DND-41 (cell line): ENCODE data around the gene TSPAN1.

ENCODE experiments used
- EZH2 ChIP-seq: IDR thresholded peaks from 3 replicates; pipeline ENCODE4 v1.6.1; 2012; ENCODE audit warnings: borderline replicate concordance, low read depth, mild to moderate bottlenecking, moderate library complexity, low read length, inconsistent platforms; ENCODE audit not compliant: severe bottlenecking
- TF ChIP-seq, protein P1 (sequence below): IDR thresholded peaks from 2 replicates; pipeline ENCODE4 v1.5.1; 2012; ENCODE audit warnings: borderline replicate concordance, low read length, moderate library complexity, mild to moderate bottlenecking; ENCODE audit not compliant: poor library complexity, severe bottlenecking; ENCODE audit errors: extremely low read depth

DNA sequence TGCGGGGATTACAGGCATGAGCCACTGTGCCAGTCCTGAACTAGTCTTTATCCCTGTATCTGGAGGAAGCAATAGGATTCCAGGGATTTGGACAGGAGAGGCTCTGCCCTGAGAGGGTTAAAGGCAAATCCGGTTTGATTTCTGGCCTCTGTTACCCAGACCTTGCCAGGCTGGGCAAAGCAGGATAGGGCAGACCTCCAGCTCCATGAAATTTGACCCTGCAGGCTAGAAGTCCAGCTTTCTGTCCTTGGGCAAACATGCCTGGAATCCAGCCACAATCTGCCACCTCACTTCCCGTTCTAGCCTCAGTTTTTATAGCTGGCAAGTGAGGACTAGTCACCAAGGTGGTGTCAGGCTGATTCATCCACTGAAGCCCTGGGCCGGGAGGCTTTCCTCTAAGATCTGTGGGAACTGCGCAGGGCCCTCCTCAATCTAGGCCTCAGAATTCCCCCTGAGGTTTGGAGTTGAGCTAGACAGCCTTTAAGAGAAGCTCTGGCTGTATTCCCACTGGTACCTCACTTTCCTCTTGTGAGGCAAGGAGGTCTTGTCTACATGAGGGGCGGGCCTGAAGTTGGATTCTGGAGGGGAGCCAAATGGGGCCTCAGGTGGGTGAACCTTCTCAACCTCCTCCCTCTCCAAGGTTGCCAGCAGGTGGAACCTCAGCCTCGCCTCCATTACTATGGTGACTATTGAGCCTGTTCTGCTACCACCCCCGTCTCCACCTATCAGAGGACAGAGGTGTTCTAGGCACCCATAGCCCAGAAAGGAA is 8.4 kb downstream of the TSPAN1 start:
- TF ChIP-seq, protein P1, sequence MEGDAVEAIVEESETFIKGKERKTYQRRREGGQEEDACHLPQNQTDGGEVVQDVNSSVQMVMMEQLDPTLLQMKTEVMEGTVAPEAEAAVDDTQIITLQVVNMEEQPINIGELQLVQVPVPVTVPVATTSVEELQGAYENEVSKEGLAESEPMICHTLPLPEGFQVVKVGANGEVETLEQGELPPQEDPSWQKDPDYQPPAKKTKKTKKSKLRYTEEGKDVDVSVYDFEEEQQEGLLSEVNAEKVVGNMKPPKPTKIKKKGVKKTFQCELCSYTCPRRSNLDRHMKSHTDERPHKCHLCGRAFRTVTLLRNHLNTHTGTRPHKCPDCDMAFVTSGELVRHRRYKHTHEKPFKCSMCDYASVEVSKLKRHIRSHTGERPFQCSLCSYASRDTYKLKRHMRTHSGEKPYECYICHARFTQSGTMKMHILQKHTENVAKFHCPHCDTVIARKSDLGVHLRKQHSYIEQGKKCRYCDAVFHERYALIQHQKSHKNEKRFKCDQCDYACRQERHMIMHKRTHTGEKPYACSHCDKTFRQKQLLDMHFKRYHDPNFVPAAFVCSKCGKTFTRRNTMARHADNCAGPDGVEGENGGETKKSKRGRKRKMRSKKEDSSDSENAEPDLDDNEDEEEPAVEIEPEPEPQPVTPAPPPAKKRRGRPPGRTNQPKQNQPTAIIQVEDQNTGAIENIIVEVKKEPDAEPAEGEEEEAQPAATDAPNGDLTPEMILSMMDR: no peak
- TF ChIP-seq EZH2: no peak
